ENCODE data around the gene WHAMM. TPM values are rescaled to one million over a fixed set of nuclear protein-coding genes. Genes with fewer than 3 reads are reported as not detected.
"Not testable (repeated sequence)": the region's sequence is repeated elsewhere in the genome, so short reads cannot be mapped to it uniquely, and the experiment has no call there.

The WHAMM gene
- total RNA-seq, 1 donor from 2014 or later: 5.0 TPM

- no peak for DNase-seq (ENCODE audit: low spot score)
- ATAC-seq: no peak
Observed at GRCh38 chr15:82802497-82802896, 6.9 kb upstream of the WHAMM start.

GRCh38 chr15:82803793-82804574 is 5.4 kb upstream of the WHAMM start:
- DNase-seq (ENCODE audit: low spot score) (no peak), ATAC-seq (no peak)

- no peak for DNase-seq (ENCODE audit: low spot score)
- no peak for ATAC-seq
Observed at GRCh38 chr15:82804575-82804949, 4.9 kb upstream of the WHAMM start.

- ATAC-seq: no peak
- DNase-seq (ENCODE audit: low spot score): no peak
Observed at GRCh38 chr15:82805994-82806406, 3.4 kb upstream of the WHAMM start, which contains the start of gene FSD2. FSD2 (minus strand) TSS chr15:82806069; CDS start chr15:82787390, 18,679 bp downstream.

GRCh38 chr15:82807920-82808633 is 1.4 kb upstream of the WHAMM start:
- DNase-seq (ENCODE audit: low spot score) (no peak), ATAC-seq (no peak)

- no peak for ATAC-seq
- DNase-seq (ENCODE audit: low spot score): no peak
Observed at GRCh38 chr15:82808634-82809041, 790 bp upstream of the WHAMM start.

GRCh38 chr15:82810061-82810889 is 847 bp downstream of the WHAMM start:
- ATAC-seq (no peak), DNase-seq (ENCODE audit: low spot score) (peak; percentile 55)

- DNase-seq (ENCODE audit: low spot score): no peak
- no peak for ATAC-seq
Observed at GRCh38 chr15:82810890-82811426, 1.5 kb downstream of the WHAMM start.

GRCh38 chr15:82812994-82813393 is 3.6 kb downstream of the WHAMM start:
- ATAC-seq: no peak

GRCh38 chr15:82820128-82820527 is 10.7 kb downstream of the WHAMM start:
- DNase-seq (ENCODE audit: low spot score): no peak
- no peak for ATAC-seq

More at GRCh38 chr15:82812994-82813393, 3.6 kb downstream of the WHAMM start:
- no peak for DNase-seq (ENCODE audit: low spot score)

- not testable (repeated sequence) for DNase-seq (ENCODE audit: low spot score); ATAC-seq
Observed at GRCh38 chr15:82821396-82821795, 12.0 kb downstream of the WHAMM start.

GRCh38 chr15:82821851-82822250 is 12.4 kb downstream of the WHAMM start:
- DNase-seq (ENCODE audit: low spot score); ATAC-seq: not testable (repeated sequence)

GRCh38 chr15:82823049-82823448 is 13.6 kb downstream of the WHAMM start:
- ATAC-seq (peak; percentile 63), DNase-seq (ENCODE audit: low spot score) (peak; percentile 58)

- no peak for DNase-seq (ENCODE audit: low spot score)
- peak; percentile 77 for ATAC-seq
Observed at GRCh38 chr15:82828075-82828474, 18.6 kb downstream of the WHAMM start.

- no peak for DNase-seq (ENCODE audit: low spot score)
- ATAC-seq: no peak
Observed at GRCh38 chr15:82829234-82829633, 19.8 kb downstream of the WHAMM start.

GRCh38 chr15:82830427-82831173 is 21.2 kb downstream of the WHAMM start:
- peak; percentile 76 for DNase-seq (ENCODE audit: low spot score)

GRCh38 chr15:82831894-82832600 is 22.6 kb downstream of the WHAMM start:
- ATAC-seq: peak; percentile 62
- peak; percentile 51 for DNase-seq (ENCODE audit: low spot score)

More at GRCh38 chr15:82830427-82831173, 21.2 kb downstream of the WHAMM start:
- ATAC-seq: peak; percentile 68

GRCh38 chr15:82832601-82833361 is 23.4 kb downstream of the WHAMM start:
- peak; percentile 10 for ATAC-seq
- no peak for DNase-seq (ENCODE audit: low spot score)

- DNase-seq (ENCODE audit: low spot score) (no peak), ATAC-seq (no peak)
Observed at GRCh38 chr15:82833362-82833682, 23.9 kb downstream of the WHAMM start.
